ENCODE measurements around the gene BTBD17.

The BTBD17 gene

GRCh38 chr17:74316220-74316619 is 45.4 kb downstream of the BTBD17 start:
- H3K9me3 Mint-ChIP-seq: peaks cover 6% of the 10 kb centered on the region
- H3K27me3 Mint-ChIP-seq: peaks cover 48% of the 10 kb centered on the region
- no peaks in the 10 kb centered on the region for H3K4me1 Mint-ChIP-seq

DNA sequence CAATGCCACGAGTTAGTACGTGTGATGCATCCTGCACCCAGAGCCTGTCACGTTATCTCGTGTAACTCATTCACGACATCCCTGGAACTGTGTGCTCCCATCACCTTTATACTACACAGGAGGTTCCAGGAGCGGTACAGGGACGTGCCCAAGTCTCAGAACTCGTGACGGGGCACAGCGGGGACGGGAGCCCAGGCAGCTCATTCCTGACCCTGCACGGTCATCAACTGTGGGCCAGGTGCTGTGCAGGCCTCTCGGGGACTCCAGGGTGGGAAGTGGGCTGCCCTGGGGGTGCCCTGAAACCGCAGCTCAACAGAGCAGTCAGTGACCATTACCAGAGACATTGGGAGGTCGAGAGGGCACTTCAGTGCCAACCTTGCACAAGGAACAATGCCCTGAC is 46.8 kb downstream of the BTBD17 start:
- peaks cover 39% of the 10 kb centered on the region for H3K27me3 Mint-ChIP-seq
- no peaks in the 10 kb centered on the region for H3K4me1 Mint-ChIP-seq
- no peaks in the 10 kb centered on the region for H3K36me3 Mint-ChIP-seq
- H3K27ac Mint-ChIP-seq: no peak overlapping the region
- no peak for ATAC-seq
- H3K9me3 Mint-ChIP-seq: peaks cover 6% of the 10 kb centered on the region
- no peak overlapping the region for H3K4me3 Mint-ChIP-seq

More at GRCh38 chr17:74316220-74316619, 45.4 kb downstream of the BTBD17 start:
- Mint-ChIP-seq H3K36me3 (no peaks in the 10 kb centered on the region), H3K27ac (no peak overlapping the region), H3K4me3 (no peak overlapping the region)
- ATAC-seq: no peak

- no peak for ATAC-seq
- peaks cover 6% of the 10 kb centered on the region for H3K9me3 Mint-ChIP-seq
- H3K4me3 Mint-ChIP-seq: no peak overlapping the region
- peaks cover 53% of the 10 kb centered on the region for H3K27me3 Mint-ChIP-seq
- no peaks in the 10 kb centered on the region for H3K36me3 Mint-ChIP-seq
- H3K4me1 Mint-ChIP-seq: no peaks in the 10 kb centered on the region
- H3K27ac Mint-ChIP-seq: no peak overlapping the region
Observed at GRCh38 chr17:74309902-74310301, 51.8 kb downstream of the BTBD17 start.

DNA sequence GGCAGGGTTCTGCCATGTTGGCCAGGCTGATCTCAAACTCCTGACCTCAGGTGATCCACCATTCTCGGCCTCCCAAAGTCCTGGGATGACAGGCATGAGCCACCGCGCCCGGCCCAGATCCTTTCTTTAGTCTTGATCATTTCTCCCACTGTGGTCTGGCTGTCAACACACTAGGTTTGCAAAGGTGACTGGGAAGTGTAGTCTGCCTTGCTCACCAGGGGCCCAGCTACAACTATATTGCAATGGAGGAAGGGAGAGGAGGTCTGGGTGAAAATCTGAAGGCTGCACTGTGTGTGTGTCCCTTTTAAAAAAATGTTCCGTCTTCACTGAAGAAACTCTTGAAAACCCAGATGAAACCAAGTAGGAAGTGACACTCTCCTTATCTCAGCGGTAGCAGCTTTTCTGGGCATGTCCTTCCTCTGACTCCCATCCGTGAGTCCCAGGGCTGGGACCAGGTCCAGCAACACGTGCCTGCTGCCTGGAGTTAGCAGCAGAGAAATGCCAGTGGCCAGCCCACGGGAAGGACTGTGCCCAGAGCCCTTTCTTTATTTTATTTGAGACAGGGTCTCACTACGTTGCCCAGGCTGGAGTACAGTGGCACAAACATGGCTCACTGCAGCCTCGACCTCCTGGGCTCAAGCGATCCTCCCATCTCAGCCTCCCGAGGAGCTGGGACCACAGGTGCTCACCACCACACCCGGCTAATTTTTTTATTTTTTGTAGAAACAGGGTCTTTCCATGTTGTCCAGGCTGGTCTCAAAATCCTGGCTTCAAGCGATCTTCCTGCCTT is 53.5 kb downstream of the BTBD17 start:
- H3K36me3 Mint-ChIP-seq: no peaks in the 10 kb centered on the region

More for the DNA sequence above, 53.5 kb downstream of the BTBD17 start:
- no peak for ATAC-seq
- Mint-ChIP-seq H3K27ac (no peak overlapping the region), H3K27me3 (peaks cover 56% of the 10 kb centered on the region), H3K4me1 (no peaks in the 10 kb centered on the region), H3K9me3 (peaks cover 6% of the 10 kb centered on the region), H3K4me3 (no peak overlapping the region)
